HepG2 (cell line): Measurements from ENCODE around the gene MBTPS2. TPM values are rescaled to one million over a fixed set of nuclear protein-coding genes. Genes with fewer than 3 reads are reported as not detected.
A peak's percentile ranks its signal among the peaks of the same experiment; 100 is the strongest.

ENCODE experiments used
- ATF3 ChIP-seq: sonication (generic); formaldehyde crosslinking; IDR thresholded peaks from 2 replicates; pipeline ENCODE4 v1.4.0; 2020; ENCODE audit warnings: missing genetic modification reagents
- CSRNP2 ChIP-seq: sonication (generic); formaldehyde crosslinking; conservative IDR thresholded peaks from 2 replicates; pipeline ENCODE4 v1.8.0; 2022; ENCODE audit warnings: low read depth, missing genetic modification reagents
- EHMT2 ChIP-seq: fragments of 200-600 bp; sonication (generic); IDR thresholded peaks from 2 replicates; pipeline ENCODE4 v1.7.0; 2017; ENCODE audit warnings: antibody characterized with exemption, low read depth, low read length, borderline replicate concordance
- GFI1 ChIP-seq: sonication (generic); formaldehyde crosslinking; IDR thresholded peaks from 2 replicates; pipeline ENCODE4 v1.5.0; 2020; ENCODE audit warnings: missing genetic modification reagents, mild to moderate bottlenecking, borderline replicate concordance
- JARID2 ChIP-seq: sonication (generic); formaldehyde crosslinking; IDR thresholded peaks from 2 replicates; pipeline ENCODE4 v1.8.1; 2023; ENCODE audit warnings: missing genetic modification reagents, inconsistent platforms; ENCODE audit not compliant: insufficient replicate concordance
- MTF2 ChIP-seq: sonication (generic); formaldehyde crosslinking; IDR thresholded peaks from 2 replicates; pipeline ENCODE4 v1.5.0; 2020; ENCODE audit warnings: missing genetic modification reagents, borderline replicate concordance
- NFE2L2 ChIP-seq: fragments of 150-350 bp; IDR thresholded peaks from 2 replicates; pipeline ENCODE4 v1.6.1; 2014; ENCODE audit warnings: low read length
- NFIC ChIP-seq: IDR thresholded peaks from 2 replicates; pipeline ENCODE4 v1.6.1; 2012; ENCODE audit warnings: mild to moderate bottlenecking, low read length, inconsistent platforms
- NFRKB ChIP-seq: fragments of 450-650 bp; IDR thresholded peaks from 2 replicates; pipeline ENCODE4 v1.6.1; 2017
- NFYB ChIP-seq: sonication (generic); formaldehyde crosslinking; IDR thresholded peaks from 2 replicates; pipeline ENCODE4 v1.4.0; 2020; ENCODE audit warnings: missing genetic modification reagents
- RXRB ChIP-seq: IDR thresholded peaks from 2 replicates; pipeline ENCODE4 v1.6.1; 2016; ENCODE audit warnings: borderline replicate concordance, missing genetic modification reagents, missing compliant biosample characterization
- SRSF1 ChIP-seq: fragments of 200-400 bp; formaldehyde crosslinking; optimal IDR thresholded peaks from 2 replicates; pipeline ENCODE3; 2017; ENCODE audit warnings: mild to moderate bottlenecking, low read depth, low read length, moderate library complexity
- TRIM22 ChIP-seq: fragments of 450-650 bp; IDR thresholded peaks from 2 replicates; pipeline ENCODE4 v1.6.1; 2017
- TRIM24 ChIP-seq: sonication (generic); formaldehyde crosslinking; IDR thresholded peaks from 2 replicates; pipeline ENCODE4 v1.8.0; 2022; ENCODE audit warnings: mild to moderate bottlenecking, missing genetic modification reagents
- ZFP41 ChIP-seq: sonication (generic); formaldehyde crosslinking; IDR thresholded peaks from 2 replicates; pipeline ENCODE4 v1.4.0; 2020; ENCODE audit warnings: mild to moderate bottlenecking, missing genetic modification reagents, borderline replicate concordance
- ZFX ChIP-seq: sonication (generic); formaldehyde crosslinking; IDR thresholded peaks from 2 replicates; pipeline ENCODE4 v1.4.0; 2020; ENCODE audit warnings: mild to moderate bottlenecking, low read depth, missing genetic modification reagents, moderate library complexity
- ZNF235 ChIP-seq: sonication (generic); formaldehyde crosslinking; IDR thresholded peaks from 2 replicates; pipeline ENCODE4 v1.8.1; 2023; ENCODE audit warnings: mild to moderate bottlenecking, missing genetic modification reagents, borderline replicate concordance
- ZNF44 ChIP-seq: sonication (generic); formaldehyde crosslinking; IDR thresholded peaks from 2 replicates; pipeline ENCODE4 v1.5.1; 2020; ENCODE audit warnings: mild to moderate bottlenecking, missing genetic modification reagents
- ZNF441 ChIP-seq: sonication (generic); formaldehyde crosslinking; IDR thresholded peaks from 2 replicates; pipeline ENCODE4 v1.7.0; 2021; ENCODE audit warnings: missing genetic modification reagents, borderline replicate concordance
- ZNF577 ChIP-seq: sonication (generic); formaldehyde crosslinking; IDR thresholded peaks from 2 replicates; pipeline ENCODE4 v1.4.0; 2020; ENCODE audit warnings: mild to moderate bottlenecking, low read depth, missing genetic modification reagents, borderline replicate concordance
- ZNF780A ChIP-seq: sonication (generic); formaldehyde crosslinking; IDR thresholded peaks from 2 replicates; pipeline ENCODE4 v1.8.0; 2022; ENCODE audit warnings: mild to moderate bottlenecking, missing genetic modification reagents, moderate library complexity
- polyA plus RNA-seq, 8 experiments: library from polyadenylated mRNA; depleted of rRNA in 3 of 8; stranded (reverse) in 7 of 8; unstranded in 1 of 8; fragments of >200 nt; fragmentation: Illumina TruSeq in 4 of 8; extraction: Trizol in 4 of 8; gene quantifications; 2 replicates each; pipeline versions ENCODE4 v1.2.1 to v1.2.3, GENCODE V29; 2011 to 2016; ENCODE audit warnings: low read depth in 4 of 8, missing spikeins in 1 of 8, mixed read lengths in 1 of 8; ENCODE audit not compliant: insufficient read depth in 1 of 8
- total RNA-seq, 5 experiments: library from RNA; depleted of rRNA; stranded (reverse); fragments of >200 nt; fragmentation: Illumina TruSeq; extraction: Trizol; gene quantifications; 2 replicates each; pipeline ENCODE4 v1.2.3, GENCODE V29; 2016; ENCODE audit warnings: low read depth in 1 of 5
- TF ChIP-seq, protein P1 (sequence below): sonication (generic); formaldehyde crosslinking; IDR thresholded peaks from 2 replicates; pipeline ENCODE4 v1.4.0; 2020; ENCODE audit warnings: missing genetic modification reagents, borderline replicate concordance
- TF ChIP-seq, protein P2 (sequence below): sonication (generic); formaldehyde crosslinking; IDR thresholded peaks from 2 replicates; pipeline ENCODE4 v1.5.0; 2020; ENCODE audit warnings: missing genetic modification reagents, mild to moderate bottlenecking, borderline replicate concordance

Gene MBTPS2
- total and polyA plus RNA-seq, 2 of the 13 experiments (the other 11 are each of a cell fraction or from before 2014, with no cell fraction given) = 5.7 to 14.4 TPM

DNA sequence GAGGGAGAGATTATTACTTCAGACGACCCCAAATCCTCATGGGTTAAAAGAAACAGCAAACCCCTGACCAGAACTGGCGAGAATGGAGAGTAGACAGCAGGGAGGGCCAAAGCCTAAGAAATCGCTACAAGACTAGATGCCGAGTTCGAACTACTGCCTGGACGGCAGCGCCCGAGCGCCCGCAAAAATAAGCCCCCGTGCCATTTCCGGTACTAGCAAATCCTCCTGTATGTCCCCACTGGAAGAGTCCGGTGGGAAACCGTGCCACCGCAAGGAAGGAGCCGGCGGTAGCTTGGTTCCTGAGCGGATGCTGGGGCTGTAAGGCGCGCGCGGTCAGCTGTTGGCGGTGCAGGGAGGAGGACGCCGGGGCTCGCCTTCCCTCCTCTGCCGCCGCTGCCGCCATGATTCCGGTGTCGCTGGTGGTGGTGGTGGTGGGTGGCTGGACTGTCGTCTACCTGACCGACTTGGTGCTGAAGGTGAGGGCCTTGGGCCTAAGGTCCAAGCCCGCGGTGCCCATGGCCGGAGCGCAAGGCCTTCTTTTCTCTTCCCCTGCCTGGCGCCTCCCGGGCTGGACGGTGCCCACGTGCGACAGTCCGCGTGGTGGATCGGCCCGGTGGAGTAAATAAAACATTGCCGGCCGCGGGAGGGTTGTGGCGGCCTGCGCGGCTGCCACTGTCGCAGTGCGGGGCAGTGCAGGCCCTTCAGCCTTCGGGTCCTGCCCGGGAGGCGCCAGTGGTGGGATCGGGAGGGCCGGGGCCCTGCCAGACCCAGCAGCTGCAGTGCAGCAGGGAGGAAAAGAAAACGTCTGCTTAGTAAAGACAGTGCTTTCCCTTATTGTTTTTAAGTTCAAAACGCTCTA is at the start of gene MBTPS2 (continued):
- TF ChIP-seq NFIC (0 out of 2 replicates have a peak, but pooled peaks have one; percentile 39), ATF3 (CRISPR knock-in tag) (no peak), ZNF577 (no peak), NFRKB (no peak), MTF2 (CRISPR knock-in tag) (0 out of 2 replicates have a peak, but pooled peaks have one; percentile 25), RXRB (CRISPR knock-in tag) (peak; percentile 52; the same call in 1 of the 2 replicates), EHMT2 (no peak), ZNF44 (CRISPR knock-in tag) (no peak), GFI1 (peak; percentile 71), SRSF1 (peak; percentile 35), JARID2 (peak; percentile 71), ZNF780A (0 out of 2 replicates have a peak, but pooled peaks have one; percentile 44), TRIM24 (CRISPR knock-in tag) (no peak), TRIM22 (no peak), ZNF235 (CRISPR knock-in tag) (peak; percentile 41; the same call in 1 of the 2 replicates), CSRNP2 (CRISPR knock-in tag) (no peak), NFYB (CRISPR knock-in tag) (no peak), ZFP41 (CRISPR knock-in tag) (peak; percentile 31; the same call in 1 of the 2 replicates), ZNF441 (CRISPR knock-in tag) (peak; percentile 46; the same call in 1 of the 2 replicates), ZFX (CRISPR knock-in tag) (peak; percentile 98), NFE2L2 (no peak)
- TF ChIP-seq, protein P1, sequence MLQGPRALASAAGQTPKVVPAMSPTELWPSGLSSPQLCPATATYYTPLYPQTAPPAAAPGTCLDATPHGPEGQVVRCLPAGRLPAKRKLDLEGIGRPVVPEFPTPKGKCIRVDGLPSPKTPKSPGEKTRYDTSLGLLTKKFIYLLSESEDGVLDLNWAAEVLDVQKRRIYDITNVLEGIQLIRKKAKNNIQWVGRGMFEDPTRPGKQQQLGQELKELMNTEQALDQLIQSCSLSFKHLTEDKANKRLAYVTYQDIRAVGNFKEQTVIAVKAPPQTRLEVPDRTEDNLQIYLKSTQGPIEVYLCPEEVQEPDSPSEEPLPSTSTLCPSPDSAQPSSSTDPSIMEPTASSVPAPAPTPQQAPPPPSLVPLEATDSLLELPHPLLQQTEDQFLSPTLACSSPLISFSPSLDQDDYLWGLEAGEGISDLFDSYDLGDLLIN (CRISPR knock-in tag) = no peak
- TF ChIP-seq, protein P2, sequence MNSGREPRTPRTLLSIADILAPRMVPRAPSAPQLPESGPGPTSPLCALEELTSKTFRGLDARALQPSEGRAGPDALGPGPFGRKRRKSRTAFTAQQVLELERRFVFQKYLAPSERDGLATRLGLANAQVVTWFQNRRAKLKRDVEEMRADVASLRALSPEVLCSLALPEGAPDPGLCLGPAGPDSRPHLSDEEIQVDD (CRISPR knock-in tag) = no peak; the same call in 1 of the 2 replicates
